Keratinocyte (primary cell): ENCODE results near the gene PDZRN4. TPM values are rescaled to one million over a fixed set of nuclear protein-coding genes. Genes with fewer than 3 reads are reported as not detected.

ENCODE experiments used
- DNase-seq: peaks from one replicate; pipeline ENCODE4 v3.0.0-alpha.2; 2011; ENCODE audit warnings: low read depth, missing footprints, low spot score
- FAIRE-seq: peaks from 2 replicates; lab custom pipeline; 2011; peaks lifted over from hg19 to GRCh38; lab: Jason Lieb, UNC
- H2AFZ ChIP-seq: 2 replicates; pipeline ENCODE4 v1.6.0; 2012; ENCODE audit warnings: low read length, control low read depth, inconsistent platforms; ENCODE audit not compliant: control insufficient read depth
- H3K27ac ChIP-seq: 2 replicates; pipeline ENCODE4 v1.5.1; 2011; ENCODE audit warnings: low read length; ENCODE audit not compliant: control insufficient read depth, insufficient read depth
- H3K27me3 ChIP-seq: 3 replicates; pipeline ENCODE4 v1.6.0; 2011; ENCODE audit warnings: low read length; ENCODE audit not compliant: control insufficient read depth, insufficient read depth; ENCODE audit errors: extremely low read depth
- H3K36me3 ChIP-seq, 2 experiments: 2 replicates in 1 of 2; 3 replicates in 1 of 2; pipeline ENCODE4 v1.5.1; 2011; ENCODE audit warnings: low read length in 2 of 2, mild to moderate bottlenecking in 1 of 2; ENCODE audit not compliant: control insufficient read depth in 2 of 2, insufficient read depth in 2 of 2; ENCODE audit errors: extremely low read depth in 1 of 2
- H3K4me1 ChIP-seq: 3 replicates; pipeline ENCODE4 v1.5.1; 2011; ENCODE audit warnings: low read length; ENCODE audit not compliant: control insufficient read depth, insufficient read depth; ENCODE audit errors: extremely low read depth
- H3K4me2 ChIP-seq: 3 replicates; pipeline ENCODE4 v1.6.0; 2011; ENCODE audit warnings: low read depth, low read length; ENCODE audit not compliant: control insufficient read depth, insufficient read depth; ENCODE audit errors: extremely low read depth
- H3K4me3 ChIP-seq, 3 experiments: fragments of 200-600 bp in 1 of 3; sonication (generic) in 1 of 3; 2 replicates in 2 of 3; 3 replicates in 1 of 3; pipeline ENCODE4 v1.5.1; 2011 to 2016; ENCODE audit warnings: low read length in 3 of 3, mild to moderate bottlenecking in 3 of 3, control low read depth in 2 of 3, inconsistent platforms in 1 of 3, low read depth in 1 of 3, mixed read lengths in 1 of 3, mixed run types in 1 of 3, moderate library complexity in 1 of 3; ENCODE audit not compliant: control insufficient read depth in 2 of 3, insufficient read depth in 2 of 3; ENCODE audit errors: extremely low read depth in 1 of 3
- H3K79me2 ChIP-seq: 2 replicates; pipeline ENCODE4 v1.6.0; 2012; ENCODE audit warnings: low read length; ENCODE audit not compliant: control insufficient read depth, insufficient read depth
- H3K9ac ChIP-seq: 3 replicates; pipeline ENCODE4 v1.6.0; 2011; ENCODE audit warnings: low read length; ENCODE audit not compliant: control insufficient read depth, insufficient read depth; ENCODE audit errors: extremely low read depth
- H3K9me1 ChIP-seq: 3 replicates; pipeline ENCODE4 v1.6.0; 2011; ENCODE audit warnings: low read length; ENCODE audit not compliant: control insufficient read depth, insufficient read depth; ENCODE audit errors: extremely low read depth
- H3K9me3 ChIP-seq: 2 replicates; pipeline ENCODE4 v1.5.1; 2012; ENCODE audit warnings: low read depth, low read length; ENCODE audit not compliant: control insufficient read depth
- H4K20me1 ChIP-seq: 3 replicates; pipeline ENCODE4 v1.6.0; 2011; ENCODE audit warnings: low read length; ENCODE audit not compliant: control insufficient read depth, insufficient read depth; ENCODE audit errors: extremely low read depth
- EZH2 ChIP-seq: IDR thresholded peaks from one replicate; pipeline ENCODE4 v1.6.1; 2012; ENCODE audit warnings: inconsistent platforms, mild to moderate bottlenecking, low read length, moderate library complexity
- dilution Hi-C: fragments of 300-500 bp; cut with MboI; formaldehyde crosslinking; loops from one replicate; pipeline ENCODE4 v1.7.0; 2020; ENCODE audit warnings: low sequenced_read_pairs; ENCODE audit not compliant: extremely low pct_ligation_motif_present
- polyA plus RNA-seq, 5 experiments: library from polyadenylated mRNA; depleted of rRNA in 3 of 5; stranded (reverse) in 3 of 5; stranded (forward) in 1 of 5; unstranded in 1 of 5; fragments of >200 nt; gene quantifications; 1 replicate in 1 of 5; 2 replicates in 3 of 5; 3 replicates in 1 of 5; pipeline versions ENCODE4 v1.2.1 to v1.2.3, GENCODE V29; 2011 to 2012; ENCODE audit warnings: missing spikeins in 2 of 5, low read depth in 1 of 5, low replicate concordance in 1 of 5
- TF ChIP-seq, protein P1 (sequence below), 3 experiments: IDR thresholded peaks in 1 of 3; conservative IDR thresholded peaks in 1 of 3; optimal IDR thresholded peaks in 1 of 3; 2 replicates in 2 of 3; 3 replicates in 1 of 3; pipeline versions ENCODE3 to v1.5.1; 2011; ENCODE audit warnings: low read length in 3 of 3, mild to moderate bottlenecking in 3 of 3, moderate library complexity in 2 of 3, control low read depth in 1 of 3, inconsistent platforms in 1 of 3; ENCODE audit not compliant: insufficient read depth in 2 of 3; ENCODE audit errors: extremely low read depth in 1 of 3

The PDZRN4 gene
- polyA plus RNA-seq, 1 donor (not counting 4 experiments of a cell fraction or from before 2014, with no cell fraction given): not detected

- H3K9ac ChIP-seq: no peak overlapping the region
- H3K9me1 ChIP-seq: no peaks in the 10 kb centered on the region
- no peaks in the 10 kb centered on the region for H3K27me3 ChIP-seq
- H3K4me3 ChIP-seq: no peak overlapping the region
- H3K79me2 ChIP-seq: no peaks in the 10 kb centered on the region
- H3K27ac ChIP-seq: no peak overlapping the region
- no peaks in the 10 kb centered on the region for H4K20me1 ChIP-seq
- no peak overlapping the region for H2AFZ ChIP-seq
- TF ChIP-seq EZH2: no peak
- TF ChIP-seq, protein P1, sequence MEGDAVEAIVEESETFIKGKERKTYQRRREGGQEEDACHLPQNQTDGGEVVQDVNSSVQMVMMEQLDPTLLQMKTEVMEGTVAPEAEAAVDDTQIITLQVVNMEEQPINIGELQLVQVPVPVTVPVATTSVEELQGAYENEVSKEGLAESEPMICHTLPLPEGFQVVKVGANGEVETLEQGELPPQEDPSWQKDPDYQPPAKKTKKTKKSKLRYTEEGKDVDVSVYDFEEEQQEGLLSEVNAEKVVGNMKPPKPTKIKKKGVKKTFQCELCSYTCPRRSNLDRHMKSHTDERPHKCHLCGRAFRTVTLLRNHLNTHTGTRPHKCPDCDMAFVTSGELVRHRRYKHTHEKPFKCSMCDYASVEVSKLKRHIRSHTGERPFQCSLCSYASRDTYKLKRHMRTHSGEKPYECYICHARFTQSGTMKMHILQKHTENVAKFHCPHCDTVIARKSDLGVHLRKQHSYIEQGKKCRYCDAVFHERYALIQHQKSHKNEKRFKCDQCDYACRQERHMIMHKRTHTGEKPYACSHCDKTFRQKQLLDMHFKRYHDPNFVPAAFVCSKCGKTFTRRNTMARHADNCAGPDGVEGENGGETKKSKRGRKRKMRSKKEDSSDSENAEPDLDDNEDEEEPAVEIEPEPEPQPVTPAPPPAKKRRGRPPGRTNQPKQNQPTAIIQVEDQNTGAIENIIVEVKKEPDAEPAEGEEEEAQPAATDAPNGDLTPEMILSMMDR (optimal IDR thresholded peaks at IDR 0.05 in 1 of 3, IDR thresholded peaks at IDR 0.05 in 1 of 3, conservative IDR thresholded peaks at IDR 0.05 in 1 of 3; ENCODE audit: extremely low read depth in 1 of 3, insufficient read depth in 2 of 3, low read length in 3 of 3): no peak
- no peaks in the 10 kb centered on the region for H3K4me1 ChIP-seq
- H3K4me2 ChIP-seq: no peak overlapping the region
- FAIRE-seq (no peak), DNase-seq (no peak)
- H3K9me3 ChIP-seq: no peaks in the 10 kb centered on the region
- dilution Hi-C loops: no loop called here
- H3K36me3 ChIP-seq: no peaks in the 10 kb centered on the region
Measured at GRCh38 chr12:41141104-41141503, 47.0 kb upstream of the PDZRN4 start.

- no peaks in the 10 kb centered on the region for H3K79me2 ChIP-seq
- dilution Hi-C loops: no loop called here
- no peaks in the 10 kb centered on the region for H3K9me3 ChIP-seq
- FAIRE-seq: no peak
- H3K9ac ChIP-seq: no peak overlapping the region
- no peaks in the 10 kb centered on the region for H3K27me3 ChIP-seq
- TF ChIP-seq, protein P1 (optimal IDR thresholded peaks at IDR 0.05 in 1 of 3, IDR thresholded peaks at IDR 0.05 in 1 of 3, conservative IDR thresholded peaks at IDR 0.05 in 1 of 3; ENCODE audit: extremely low read depth in 1 of 3, insufficient read depth in 2 of 3, low read length in 3 of 3): no peak
- no peak for TF ChIP-seq EZH2
- no peak overlapping the region for H3K4me3 ChIP-seq
- H3K27ac ChIP-seq: no peak overlapping the region
- H4K20me1 ChIP-seq: no peaks in the 10 kb centered on the region
- DNase-seq: no peak
- no peaks in the 10 kb centered on the region for H3K36me3 ChIP-seq
- no peak overlapping the region for H2AFZ ChIP-seq
- H3K4me2 ChIP-seq: no peak overlapping the region
- H3K4me1 ChIP-seq: no peaks in the 10 kb centered on the region
- H3K9me1 ChIP-seq: no peaks in the 10 kb centered on the region
Measured at GRCh38 chr12:41142376-41142775, 45.7 kb upstream of the PDZRN4 start.
